DMS53 (cell line): Measurements from ENCODE around the gene NCAM1.

Experiments used
- DNase-seq: peaks from one replicate; lab custom pipeline; 2025; lab: John Stamatoyannopoulos, UW

Gene NCAM1

GRCh38 chr11:112968941-112969713 lies 7.9 kb downstream of the NCAM1 start:
- DNase-seq: no peak

GRCh38 chr11:112971195-112971594 lies 10.0 kb downstream of the NCAM1 start:
- no peak for DNase-seq

- no peak for DNase-seq
These were observed 10.6 kb downstream of the NCAM1 start for GRCh38 chr11:112971827-112972226.

GRCh38 chr11:112972399-112973145 lies 11.4 kb downstream of the NCAM1 start:
- DNase-seq: no peak

- no peak for DNase-seq
These were observed 13.8 kb downstream of the NCAM1 start for GRCh38 chr11:112975051-112975450.

- DNase-seq: no peak
These were observed 14.3 kb downstream of the NCAM1 start for GRCh38 chr11:112975493-112975892.

- DNase-seq: peak; percentile 73
These were observed 16.5 kb downstream of the NCAM1 start for GRCh38 chr11:112977755-112978154.

GRCh38 chr11:112983887-112984286 lies 22.7 kb downstream of the NCAM1 start:
- DNase-seq: peak; percentile 94

GRCh38 chr11:112989198-112989597 lies 28.0 kb downstream of the NCAM1 start:
- DNase-seq: no peak

GRCh38 chr11:112993808-112994207 lies 32.6 kb downstream of the NCAM1 start:
- no peak for DNase-seq

- DNase-seq: no peak
These were observed 34.3 kb downstream of the NCAM1 start for GRCh38 chr11:112995423-112996090.

GRCh38 chr11:112996994-112997393 lies 35.8 kb downstream of the NCAM1 start:
- DNase-seq: no peak

- no peak for DNase-seq
These were observed 36.7 kb downstream of the NCAM1 start for GRCh38 chr11:112997857-112998466.

GRCh38 chr11:112999520-112999919 lies 38.3 kb downstream of the NCAM1 start:
- DNase-seq: peak; percentile 52

GRCh38 chr11:113001709-113002108 lies 40.5 kb downstream of the NCAM1 start:
- peak; percentile 19 for DNase-seq

- DNase-seq: no peak
These were observed 45.8 kb downstream of the NCAM1 start for GRCh38 chr11:113006896-113007445.

GRCh38 chr11:113014262-113015097 lies 53.3 kb downstream of the NCAM1 start:
- peak; percentile 77 for DNase-seq

- DNase-seq: no peak
These were observed 53.9 kb downstream of the NCAM1 start for GRCh38 chr11:113015098-113015455.

GRCh38 chr11:113016905-113017304 lies 55.7 kb downstream of the NCAM1 start:
- no peak for DNase-seq

GRCh38 chr11:113018913-113019312 lies 57.7 kb downstream of the NCAM1 start:
- DNase-seq: no peak

- no peak for DNase-seq
These were observed 58.5 kb downstream of the NCAM1 start for GRCh38 chr11:113019711-113020110.
